Activated CD8-positive, alpha-beta memory T cell treated with anti-CD3 and anti-CD28 coated beads for 1 hour (primary cell): ENCODE measurements around the gene GLRX.
A peak's percentile ranks its signal among the peaks of the same experiment; 100 is the strongest.

ENCODE experiments used
- DNase-seq, 2 donors: peaks; one replicate each; pipeline ENCODE4 v3.0.0-alpha.2; 2020; ENCODE audit warnings: low read depth in 1 of 2; ENCODE audit errors: extremely low read depth in 1 of 2

The GLRX gene

GRCh38 chr5:95810305-95811125 lies 12.0 kb downstream of the GLRX start:
- DNase-seq: no peak

GRCh38 chr5:95809414-95809960 lies 13.0 kb downstream of the GLRX start:
- no peak for DNase-seq

GRCh38 chr5:95808686-95809413 lies 13.7 kb downstream of the GLRX start:
- peak; percentile 47 to 58 for DNase-seq

GRCh38 chr5:95808013-95808685 lies 14.4 kb downstream of the GLRX start:
- DNase-seq: no peak

GRCh38 chr5:95806687-95807086 lies 15.8 kb downstream of the GLRX start:
- DNase-seq: no peak

GRCh38 chr5:95804736-95805539 lies 17.6 kb downstream of the GLRX start:
- DNase-seq: no peak

GRCh38 chr5:95803271-95804148 lies 19.0 kb downstream of the GLRX start:
- no peak for DNase-seq

GRCh38 chr5:95801961-95802360 lies 20.6 kb downstream of the GLRX start:
- no peak for DNase-seq

- DNase-seq: no peak
These were observed 21.0 kb downstream of the GLRX start for GRCh38 chr5:95801532-95801931.

- no peak for DNase-seq
These were observed 22.0 kb downstream of the GLRX start for GRCh38 chr5:95800553-95800952.

- DNase-seq: no peak
These were observed 23.2 kb downstream of the GLRX start for GRCh38 chr5:95799191-95799835.

- DNase-seq: no peak
These were observed 24.0 kb downstream of the GLRX start for GRCh38 chr5:95798545-95798944.

GRCh38 chr5:95798048-95798447 lies 24.5 kb downstream of the GLRX start:
- DNase-seq: no peak

GRCh38 chr5:95797301-95797700 lies 25.2 kb downstream of the GLRX start:
- no peak for DNase-seq

- no peak for DNase-seq
These were observed 28.4 kb downstream of the GLRX start for GRCh38 chr5:95794070-95794516.

GRCh38 chr5:95791751-95792150 lies 30.8 kb downstream of the GLRX start:
- DNase-seq: no peak

GRCh38 chr5:95788493-95788892 lies 34.0 kb downstream of the GLRX start:
- no peak for DNase-seq

- DNase-seq: no peak
These were observed 35.6 kb downstream of the GLRX start for GRCh38 chr5:95786821-95787418.
